Measurements from ENCODE around the gene NUDT3. TPM values are rescaled to one million over a fixed set of nuclear protein-coding genes. Genes with fewer than 3 reads are reported as not detected.

NUDT3 gene
- total RNA-seq, result 11.7 and 12.7 TPM in 2 replicates

GRCh38 chr6:34392497-34393190 is at the start of gene NUDT3:
TSS of gene NUDT3 (minus strand) at chr6:34392669. CDS start at chr6:34392362, 307 bp downstream.

GRCh38 chr6:34425498-34426410 is 33.3 kb upstream of the NUDT3 start, which contains the start of gene RPS10:
TSS of gene RPS10 (minus strand) at chr6:34426069. CDS start at chr6:34425221, 848 bp downstream.

GRCh38 chr6:34248727-34249468 is 143.6 kb downstream of the NUDT3 start, which contains the start of gene SMIM29:
TSS of gene SMIM29 (minus strand) at chr6:34249006. CDS start at chr6:34247791, 1,215 bp downstream.

GRCh38 chr6:34236443-34237315 is 155.8 kb downstream of the NUDT3 start, which contains the start of gene HMGA1:
TSS of gene HMGA1 (plus strand) at chr6:34236873. CDS start at chr6:34240781, 3,908 bp downstream.

Other genes starting within 250 kb of the NUDT3 start
- gene GRM4, start 246.6 kb downstream of the NUDT3 start, total RNA-seq, result under 0.01 TPM in 1 of 2 replicates, not detected in the other
- gene HMGA1, start 155.8 kb downstream of the NUDT3 start, total RNA-seq, result 40.9 and 139 TPM in 2 replicates
- 32.1 and 35.1 TPM in 2 replicates for gene SMIM29, start 143.7 kb downstream of the NUDT3 start, total RNA-seq
- gene RPS10, start 33.4 kb upstream of the NUDT3 start, total RNA-seq, result 3,512 and 4,909 TPM in 2 replicates
- gene PACSIN1, start 73.4 kb upstream of the NUDT3 start, total RNA-seq, result not detected in 2 replicates
- gene SPDEF, start 163.7 kb upstream of the NUDT3 start, total RNA-seq, result under 0.01 TPM in 1 of 2 replicates, not detected in the other